ENCODE data around the gene PPIL6.
"Not testable (repeated sequence)": the region's sequence is repeated elsewhere in the genome, so short reads cannot be mapped to it uniquely, and the experiment has no call there.

The PPIL6 gene

GRCh38 chr6:109466212-109466923 lies 25.9 kb upstream of the PPIL6 start:
- no peak for DNase-seq

DNA sequence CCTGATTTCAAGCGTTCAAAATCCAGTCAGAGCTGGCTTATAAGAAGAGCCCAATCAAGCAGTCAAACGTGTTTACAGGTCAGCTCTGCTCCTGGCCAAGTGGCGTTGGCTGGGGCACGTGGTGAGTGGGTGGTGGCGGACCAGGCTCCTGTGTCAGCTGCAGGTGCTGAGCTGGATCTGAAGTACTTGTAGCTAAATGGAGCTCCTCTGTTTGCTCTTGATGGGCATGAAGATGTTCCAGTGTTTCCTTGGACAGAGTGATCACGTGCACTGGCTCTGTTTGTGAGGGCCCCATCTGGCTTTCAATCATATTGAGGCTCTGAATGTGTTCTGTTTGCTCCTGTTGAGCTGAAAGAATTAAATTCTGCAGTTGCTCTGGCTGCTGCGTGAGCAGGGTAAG lies 25.3 kb upstream of the PPIL6 start:
- no peak for DNase-seq

GRCh38 chr6:109461733-109462526 lies 21.5 kb upstream of the PPIL6 start:
- DNase-seq: no peak

DNA sequence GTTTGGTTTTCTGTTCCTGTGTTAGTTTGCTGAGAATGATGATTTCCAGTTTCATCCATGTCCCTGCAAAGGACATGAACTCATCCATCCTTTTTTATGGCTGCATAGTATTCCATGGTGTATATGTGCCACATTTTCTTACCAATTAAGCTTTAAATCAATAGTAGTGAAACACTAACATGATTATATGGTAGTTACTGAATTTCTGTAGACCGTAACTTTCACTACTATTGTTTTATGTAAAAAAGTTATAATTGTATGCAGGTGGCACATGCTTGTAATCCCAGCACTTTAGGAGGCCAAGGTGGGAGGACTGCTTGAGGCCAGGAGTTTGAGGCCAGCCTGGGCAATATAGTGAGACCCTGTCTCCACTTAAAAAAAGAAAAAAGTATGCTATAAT lies 20.8 kb upstream of the PPIL6 start:
- not testable (repeated sequence) for DNase-seq

DNA sequence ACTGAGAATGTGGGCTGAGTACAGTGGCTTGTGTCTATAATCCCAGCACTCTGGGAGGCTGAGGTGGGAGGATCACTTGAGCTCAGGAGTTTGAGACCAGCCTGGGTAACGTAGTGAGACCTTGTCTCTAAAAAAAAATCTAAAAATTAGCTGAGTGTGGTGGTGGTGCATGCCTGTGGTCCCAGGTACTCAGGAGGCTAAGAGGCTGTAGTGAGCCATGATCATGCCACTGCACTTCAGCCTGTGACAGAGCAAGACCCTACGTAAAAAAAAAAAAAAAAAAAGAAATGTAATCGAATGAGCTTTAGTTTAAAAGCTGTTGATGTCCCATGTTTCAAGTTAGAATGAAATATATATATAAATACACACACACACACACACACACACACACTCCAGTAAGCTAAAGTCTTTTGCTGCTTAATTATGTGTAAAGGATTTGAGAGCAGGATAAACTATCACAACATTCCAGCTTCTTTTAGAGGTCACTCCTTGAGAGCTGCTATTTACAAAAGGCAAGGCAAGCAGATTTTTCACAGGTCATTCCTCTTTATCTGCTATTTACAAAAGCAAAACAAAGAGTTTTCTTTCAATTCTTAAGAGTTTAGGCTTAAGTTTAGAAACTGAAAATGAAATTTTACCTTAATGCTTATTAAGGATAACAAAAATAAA lies 19.9 kb upstream of the PPIL6 start:
- DNase-seq: no peak

DNA sequence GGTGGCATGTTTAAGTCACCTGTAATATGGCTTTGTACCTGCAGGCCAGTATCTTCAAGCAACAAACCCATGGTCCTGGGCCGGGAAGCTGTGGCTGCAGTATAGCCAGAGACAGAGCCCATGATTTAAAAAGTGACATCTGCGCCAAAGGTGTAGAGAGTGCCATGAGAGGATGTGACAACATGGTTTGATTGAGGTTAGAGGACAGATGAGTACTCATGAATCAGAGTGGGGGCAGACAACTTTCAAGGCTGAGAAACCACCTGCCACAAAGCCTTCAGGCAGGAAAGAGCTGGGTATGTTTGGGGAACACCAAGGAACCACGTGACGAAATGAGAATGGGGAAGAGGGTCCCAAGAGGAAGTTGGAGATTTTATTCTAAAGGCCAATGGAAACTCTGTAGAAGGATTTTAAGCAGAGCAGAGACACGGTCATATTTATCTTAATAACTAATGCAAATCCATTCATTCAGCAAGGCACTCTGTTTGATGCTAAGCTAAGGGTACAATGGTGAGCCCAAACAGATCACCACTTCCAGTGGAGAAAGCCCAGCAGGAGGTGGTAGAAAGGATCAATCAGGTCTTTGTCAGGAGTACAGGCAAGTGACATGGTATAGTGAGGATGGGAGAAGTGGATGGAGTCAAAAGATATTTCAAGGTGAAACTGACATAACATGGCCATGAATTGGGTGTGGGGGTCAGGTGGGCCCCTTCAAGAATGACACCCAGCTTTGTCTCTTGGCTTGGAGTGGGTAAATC lies 18.5 kb upstream of the PPIL6 start:
- peak; percentile 69 for DNase-seq

- DNase-seq: no peak
These were observed 17.2 kb upstream of the PPIL6 start for GRCh38 chr6:109457562-109457996.

DNA sequence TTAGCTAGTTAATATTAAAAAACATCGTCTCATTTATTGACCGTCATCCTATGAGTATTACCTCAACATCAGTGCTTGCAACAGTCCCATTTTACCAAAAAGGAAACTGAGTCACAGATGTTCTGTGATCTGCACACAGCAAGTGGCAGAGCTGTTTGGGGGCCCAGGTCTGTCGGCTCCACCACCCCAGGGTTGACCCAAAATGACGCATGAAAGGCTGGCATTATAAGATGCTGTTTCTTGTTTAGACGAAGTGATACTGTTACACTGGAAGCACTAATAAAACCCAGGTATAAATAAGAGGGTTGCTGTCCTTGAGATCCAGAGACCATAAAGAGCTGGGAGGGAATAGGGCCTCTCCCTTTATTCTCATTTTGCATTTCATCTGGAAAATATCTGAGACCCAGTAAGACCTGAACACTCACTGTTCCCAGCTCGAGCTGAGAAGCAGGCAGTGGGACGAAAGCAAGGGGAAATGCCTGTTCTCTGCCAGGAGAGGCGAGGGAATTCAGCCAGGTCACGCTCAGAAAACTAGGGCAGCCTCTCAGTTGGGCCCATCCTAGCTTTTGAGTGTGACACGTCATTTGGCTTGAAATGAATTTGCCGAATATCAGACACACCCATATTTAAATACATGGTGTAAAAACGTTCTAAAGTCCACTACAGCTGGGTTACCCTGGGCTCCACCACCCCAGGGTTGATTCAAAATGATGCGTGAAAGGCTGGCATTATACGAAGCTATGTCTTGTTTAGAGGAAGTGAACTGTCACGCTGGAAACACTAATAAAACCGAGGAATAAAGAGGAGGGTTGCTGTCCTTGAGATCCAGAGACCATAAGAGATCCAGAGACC lies 16.5 kb upstream of the PPIL6 start:
- no peak for DNase-seq

DNA sequence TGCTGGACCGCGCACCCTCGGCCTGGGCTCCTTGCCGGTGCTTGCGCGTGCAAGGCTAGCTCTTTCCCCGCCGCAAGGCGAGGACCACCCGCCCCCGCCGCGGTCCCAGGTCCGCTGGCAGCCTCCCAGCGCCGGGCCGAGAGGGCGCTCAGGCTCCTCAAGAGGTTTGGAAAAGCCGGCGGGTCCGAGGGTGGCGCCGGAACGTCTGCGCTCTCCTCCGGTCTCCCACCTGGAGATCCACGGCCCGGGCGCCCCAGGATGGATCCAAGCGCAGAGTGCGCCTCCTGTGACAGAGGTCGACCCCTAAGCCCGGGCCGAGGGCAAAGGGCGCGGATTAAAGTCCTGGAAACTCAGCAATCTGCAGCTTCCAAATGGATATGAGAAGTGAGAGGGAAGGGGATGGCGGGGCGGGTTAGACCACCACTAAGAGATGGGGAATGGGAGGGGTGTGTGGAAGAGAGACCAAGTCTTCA lies 15.7 kb upstream of the PPIL6 start:
- no peak for DNase-seq

GRCh38 chr6:109455437-109456110 lies 15.1 kb upstream of the PPIL6 start, which contains the start of gene MICAL1:
Gene MICAL1, minus strand, starts transcription at chr6:109455772. Its CDS starts 1,576 bp downstream, at chr6:109454196.
- peak; percentile 86 for DNase-seq

- peak; percentile 87 for DNase-seq
These were observed 14.3 kb upstream of the PPIL6 start for GRCh38 chr6:109454496-109455436.

GRCh38 chr6:109453594-109454495 lies 13.4 kb upstream of the PPIL6 start:
- no peak for DNase-seq

DNA sequence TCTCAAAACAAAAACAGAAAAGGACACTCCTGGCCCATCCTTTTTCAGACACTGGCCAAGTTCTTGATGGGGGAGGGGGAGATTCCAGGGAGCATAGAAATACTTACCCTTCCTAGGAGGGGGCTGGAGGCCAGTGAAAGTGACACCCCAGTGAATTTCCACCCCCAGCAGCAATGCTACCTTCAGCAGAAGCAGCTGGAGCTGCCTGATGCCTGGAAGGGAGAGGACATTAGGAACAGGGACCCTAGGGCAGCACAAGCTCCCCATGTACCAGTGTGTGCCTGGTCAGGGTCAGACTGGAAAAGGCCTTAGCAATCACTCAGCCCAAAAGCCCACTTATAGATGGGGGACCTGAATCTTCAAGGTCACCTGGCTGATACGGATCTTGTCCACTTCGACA lies 12.7 kb upstream of the PPIL6 start:
- no peak for DNase-seq

GRCh38 chr6:109452181-109452580 lies 11.8 kb upstream of the PPIL6 start:
- no peak for DNase-seq

- DNase-seq: no peak
These were observed 10.9 kb upstream of the PPIL6 start for GRCh38 chr6:109451376-109451775.

GRCh38 chr6:109450801-109451200 lies 10.4 kb upstream of the PPIL6 start:
- no peak for DNase-seq

GRCh38 chr6:109449795-109450673 lies 9.6 kb upstream of the PPIL6 start:
- DNase-seq: no peak

All from CD4-positive, alpha-beta T cell treated with Interleukin-15 for 1 hour (primary cell).